NT2/D1 (cell line): ENCODE data around the gene PIK3R4.

Experiments
- DNase-seq: peaks from one replicate; pipeline ENCODE4 v3.0.0-alpha.2; 2011; ENCODE audit warnings: low read depth, low spot score
- H3K27me3 ChIP-seq: 2 replicates; pipeline ENCODE4 v1.6.0; 2011; ENCODE audit warnings: mild to moderate bottlenecking; ENCODE audit not compliant: insufficient read length, insufficient read depth
- H3K36me3 ChIP-seq: 2 replicates; pipeline ENCODE4 v1.6.1; 2011; ENCODE audit warnings: mild to moderate bottlenecking, low read length, mixed read lengths; ENCODE audit not compliant: insufficient read depth, insufficient read length
- H3K4me1 ChIP-seq: 2 replicates; pipeline ENCODE4 v1.5.1; 2011; ENCODE audit not compliant: insufficient read depth, insufficient read length
- H3K4me3 ChIP-seq: 2 replicates; pipeline ENCODE4 v1.5.1; 2011; ENCODE audit warnings: low read depth; ENCODE audit not compliant: insufficient read length
- H3K9ac ChIP-seq: 2 replicates; pipeline ENCODE4 v1.6.0; 2011; ENCODE audit warnings: low read depth; ENCODE audit not compliant: insufficient read length
- H3K9me3 ChIP-seq: 2 replicates; pipeline ENCODE4 v1.5.1; 2011; ENCODE audit warnings: mild to moderate bottlenecking, low read length; ENCODE audit not compliant: insufficient read depth
- SUZ12 ChIP-seq: IDR thresholded peaks from 2 replicates; pipeline ENCODE4 v1.6.1; 2011; ENCODE audit not compliant: insufficient read length, insufficient read depth; ENCODE audit errors: extremely low read depth
- YY1 ChIP-seq: IDR thresholded peaks from 2 replicates; pipeline ENCODE4 v1.6.1; 2011; ENCODE audit not compliant: insufficient read length, insufficient read depth
- ZNF274 ChIP-seq: IDR thresholded peaks from 2 replicates; pipeline ENCODE4 v1.6.1; 2011; ENCODE audit warnings: mild to moderate bottlenecking, low read depth, low read length

The PIK3R4 gene

DNA sequence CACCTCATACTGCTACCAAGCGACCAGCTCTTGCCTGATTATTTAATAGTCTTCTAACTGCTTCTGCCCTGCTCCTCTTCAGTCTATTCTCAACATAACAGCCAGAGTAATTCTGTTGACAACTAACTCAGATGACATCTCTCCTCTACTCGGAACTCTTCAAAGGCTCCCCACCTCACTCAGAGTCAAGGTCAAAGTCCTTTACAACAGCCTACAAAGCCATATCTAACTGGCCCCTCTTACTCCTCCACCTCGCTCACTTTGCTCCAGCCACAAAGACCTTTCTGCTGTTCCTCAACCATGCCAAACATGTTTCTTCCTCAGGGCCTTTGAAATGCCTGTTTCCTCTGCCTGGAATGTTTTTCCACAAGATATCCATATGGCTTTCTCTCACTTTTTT is 43.6 kb downstream of the PIK3R4 start:
- Histone ChIP-seq H3K27me3 (no peaks in the 10 kb centered on the region), H3K9me3 (no peaks in the 10 kb centered on the region), H3K36me3 (peaks cover 92% of the 10 kb centered on the region), H3K4me3 (no peak overlapping the region), H3K4me1 (no peaks in the 10 kb centered on the region), H3K9ac (no peak overlapping the region)
- no peak for DNase-seq
- TF ChIP-seq ZNF274 = no peak
- no peak for TF ChIP-seq SUZ12
- no peak for TF ChIP-seq YY1

DNA sequence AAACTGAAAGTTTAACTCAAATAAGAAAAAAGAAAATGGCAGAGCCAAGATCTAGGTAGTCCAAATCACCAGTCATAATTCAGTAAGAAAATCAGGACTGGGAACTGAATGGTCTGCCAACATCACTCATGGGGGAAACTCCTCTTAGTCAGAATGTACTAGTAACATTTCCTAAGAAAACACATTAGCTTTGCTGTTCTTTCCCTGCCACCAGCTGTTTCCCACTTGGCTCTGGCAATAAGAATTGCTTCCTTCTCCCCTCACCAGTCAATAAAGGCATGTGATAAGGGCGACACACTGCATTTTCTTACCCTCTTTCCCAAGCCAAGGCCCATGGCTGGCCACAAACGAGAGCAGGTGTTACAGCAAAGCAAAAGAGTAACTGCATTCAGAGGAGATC is 46.1 kb downstream of the PIK3R4 start:
- DNase-seq = no peak
- Histone ChIP-seq H3K4me3 (no peak overlapping the region), H3K9ac (no peak overlapping the region), H3K27me3 (no peaks in the 10 kb centered on the region), H3K9me3 (no peaks in the 10 kb centered on the region), H3K36me3 (peaks cover 77% of the 10 kb centered on the region), H3K4me1 (no peaks in the 10 kb centered on the region)
- TF ChIP-seq SUZ12 = no peak
- no peak for TF ChIP-seq ZNF274
- TF ChIP-seq YY1 = no peak

DNA sequence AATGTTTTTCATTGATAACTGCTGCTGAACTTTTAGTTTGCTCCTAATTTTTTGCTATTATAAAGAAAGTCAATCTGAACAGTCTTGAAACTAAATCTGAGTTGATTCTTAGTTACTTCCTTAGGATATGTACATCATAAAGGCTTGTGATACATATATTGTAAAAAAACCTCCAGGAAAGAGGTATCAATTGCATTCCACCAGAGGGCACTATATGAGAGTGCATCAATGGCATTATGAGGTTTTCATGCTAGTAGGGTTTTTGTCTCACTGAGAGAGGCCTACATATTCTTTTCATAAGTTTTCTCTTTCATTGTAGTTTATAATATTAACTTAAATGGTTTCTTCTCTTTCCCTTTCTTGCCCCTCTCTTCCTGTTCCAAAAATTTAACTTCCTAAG is 46.9 kb downstream of the PIK3R4 start:
- Histone ChIP-seq H3K4me3 (no peak overlapping the region), H3K9ac (no peak overlapping the region), H3K36me3 (peaks cover 74% of the 10 kb centered on the region), H3K4me1 (no peaks in the 10 kb centered on the region), H3K9me3 (no peaks in the 10 kb centered on the region), H3K27me3 (no peaks in the 10 kb centered on the region)
- DNase-seq = no peak
- no peak for TF ChIP-seq YY1
- TF ChIP-seq ZNF274 = no peak
- no peak for TF ChIP-seq SUZ12

- Histone ChIP-seq H3K9me3 (no peaks in the 10 kb centered on the region), H3K27me3 (no peaks in the 10 kb centered on the region), H3K4me3 (no peak overlapping the region), H3K36me3 (peaks cover 42% of the 10 kb centered on the region), H3K4me1 (no peaks in the 10 kb centered on the region), H3K9ac (no peak overlapping the region)
- no peak for DNase-seq
- TF ChIP-seq SUZ12 = no peak
- no peak for TF ChIP-seq ZNF274
- TF ChIP-seq YY1 = no peak
Measured at GRCh38 chr3:130693314-130693713, 53.3 kb downstream of the PIK3R4 start.

DNA sequence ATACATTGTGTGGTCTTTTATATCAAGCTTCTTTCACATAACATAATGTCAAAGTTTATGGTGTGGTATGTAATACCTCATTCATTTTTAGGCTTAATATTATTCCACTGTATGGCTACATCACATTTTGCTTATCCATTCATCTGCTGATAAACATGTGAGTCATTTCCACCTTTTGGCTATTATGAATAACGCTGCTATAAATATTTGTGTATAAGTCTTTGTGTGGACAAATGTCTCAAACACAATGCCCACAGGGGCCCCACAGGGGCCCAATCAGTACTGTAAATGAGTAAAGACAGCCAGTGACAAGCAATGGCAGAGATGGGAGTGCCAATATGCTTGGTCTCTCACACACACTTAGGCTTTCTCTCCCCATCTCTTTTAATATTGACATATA is 54.2 kb downstream of the PIK3R4 start:
- no peaks in the 10 kb centered on the region for H3K27me3 ChIP-seq
- H3K4me1 ChIP-seq = no peaks in the 10 kb centered on the region
- no peaks in the 10 kb centered on the region for H3K9me3 ChIP-seq
- H3K9ac ChIP-seq = no peak overlapping the region
- no peak overlapping the region for H3K4me3 ChIP-seq
- TF ChIP-seq ZNF274 (no peak), YY1 (no peak)
- peaks cover 43% of the 10 kb centered on the region for H3K36me3 ChIP-seq
- DNase-seq = no peak

GRCh38 chr3:130688697-130689470 is 57.7 kb downstream of the PIK3R4 start:
- Histone ChIP-seq H3K4me1 (no peaks in the 10 kb centered on the region), H3K9ac (no peak overlapping the region), H3K4me3 (no peak overlapping the region), H3K36me3 (peaks cover 49% of the 10 kb centered on the region), H3K9me3 (no peaks in the 10 kb centered on the region), H3K27me3 (no peaks in the 10 kb centered on the region)
- TF ChIP-seq ZNF274 = no peak
- no peak for TF ChIP-seq YY1
- TF ChIP-seq SUZ12 = no peak
- no peak for DNase-seq

- Histone ChIP-seq H3K4me3 (no peak overlapping the region), H3K36me3 (peaks cover 56% of the 10 kb centered on the region), H3K4me1 (no peaks in the 10 kb centered on the region), H3K9me3 (no peaks in the 10 kb centered on the region), H3K9ac (no peak overlapping the region), H3K27me3 (no peaks in the 10 kb centered on the region)
- DNase-seq = no peak
- TF ChIP-seq SUZ12 = no peak
- no peak for TF ChIP-seq ZNF274
- no peak for TF ChIP-seq YY1
Measured at GRCh38 chr3:130688015-130688688, 58.5 kb downstream of the PIK3R4 start.
